Esophagus muscularis mucosa (tissue), 4 donors: ENCODE measurements around the gene CCNY. TPM values are rescaled to one million over a fixed set of nuclear protein-coding genes. Genes with fewer than 3 reads are reported as not detected.

Experiments
- DNase-seq: peaks from one replicate; pipeline ENCODE4 v3.0.0-alpha.2; 2017; ENCODE audit errors: extremely low spot score
- H3K27ac ChIP-seq, 4 donors: fragments of 200-600 bp; sonication (generic); replicated peaks in 1 of 4; 1 replicate in 3 of 4; 2 replicates in 1 of 4; pipeline ENCODE4 v1.5.1; 2016 to 2019; ENCODE audit warnings: mild to moderate bottlenecking in 1 of 4
- H3K27me3 ChIP-seq, 4 donors: fragments of 200-600 bp; sonication (generic); one replicate each; pipeline versions ENCODE4 v1.5.1 to v1.6.0; 2016 to 2019
- H3K36me3 ChIP-seq, 4 donors: fragments of 200-600 bp; sonication (generic); one replicate each; pipeline ENCODE4 v1.5.1; 2016 to 2019
- H3K4me1 ChIP-seq, 4 donors: fragments of 200-600 bp; sonication (generic); one replicate each; pipeline ENCODE4 v1.5.1; 2016 to 2019
- H3K4me3 ChIP-seq, 4 donors: fragments of 200-600 bp; sonication (generic); 1 replicate in 2 of 4; 2 replicates in 2 of 4; pipeline ENCODE4 v1.5.1; 2016 to 2019; ENCODE audit warnings: mild to moderate bottlenecking in 4 of 4, moderate library complexity in 1 of 4
- H3K9me3 ChIP-seq, 4 donors: fragments of 200-600 bp; sonication (generic); 1 replicate in 3 of 4; 2 replicates in 1 of 4; pipeline ENCODE4 v1.5.1; 2016 to 2019
- CTCF ChIP-seq, 3 experiments: fragments of 200-600 bp in 2 of 3; fragments of 450-650 bp in 1 of 3; sonication (generic) in 2 of 3; IDR thresholded peaks; one replicate each; pipeline ENCODE4 v1.5.1; 2017 to 2019; ENCODE audit warnings: antibody characterized with exemption in 3 of 3, mild to moderate bottlenecking in 2 of 3, moderate library complexity in 1 of 3
- EP300 ChIP-seq: sonication (generic); formaldehyde crosslinking; IDR thresholded peaks from one replicate; pipeline ENCODE4 v1.6.1; 2017; ENCODE audit warnings: antibody characterized with exemption
- POLR2A ChIP-seq: fragments of 450-650 bp; IDR thresholded peaks from one replicate; pipeline ENCODE4 v1.6.1; 2017; ENCODE audit warnings: antibody characterized with exemption, moderate library complexity, mild to moderate bottlenecking, low read depth
- POLR2AphosphoS5 ChIP-seq, 2 donors: sonication (generic); formaldehyde crosslinking; IDR thresholded peaks; one replicate each; pipeline ENCODE4 v1.6.1; 2017; ENCODE audit warnings: antibody characterized with exemption in 2 of 2
- WGBS: methylation state at CpG from one replicate; pipeline ENCODE4 v1.1.5; 2018; 5-methylcytosine and 5-hydroxymethylcytosine counted together
- intact Hi-C: fragments of 100-400 bp; cut with DNase I; formaldehyde crosslinking; loops from one replicate; pipeline ENCODE4 v1.15.1; 2023
- total RNA-seq, 4 donors: library from RNA; depleted of rRNA; stranded (reverse); fragments of >200 nt; gene quantifications; one replicate each; pipeline versions ENCODE4 v1.1.0 to v1.2.1, GENCODE V29; 2016

The CCNY gene
- total RNA-seq, 4 donors from 2014 or later, result 36.6 to 53.5 (median 47.0) TPM

- H3K27me3 ChIP-seq, result peaks cover 0 to 16% (median 2%) of the 10 kb centered on the region in 4 donors
- intact Hi-C loops, result no loop called here
- no peak for DNase-seq
- H3K4me3 ChIP-seq, result no peak overlapping the region
- TF ChIP-seq POLR2AphosphoS5 (IDR thresholded peaks at IDR 0.05), result no peak
- TF ChIP-seq POLR2A, result no peak
- no peak for TF ChIP-seq CTCF (IDR thresholded peaks at IDR 0.05)
- no peak for TF ChIP-seq EP300
- no peaks in the 10 kb centered on the region for H3K9me3 ChIP-seq
- H3K4me1 ChIP-seq, result no peaks in the 10 kb centered on the region
- H3K27ac ChIP-seq, result no peak overlapping the region
- no peaks in the 10 kb centered on the region for H3K36me3 ChIP-seq
These were observed 252.5 kb downstream of the CCNY start for GRCh38 chr10:35588836-35589235.

GRCh38 chr10:35592441-35592840 lies 256.1 kb downstream of the CCNY start:
- Histone ChIP-seq H3K27me3 (peaks cover 0 to 14% (median 2%) of the 10 kb centered on the region in 4 donors), H3K36me3 (no peaks in the 10 kb centered on the region), H3K9me3 (no peaks in the 10 kb centered on the region), H3K4me3 (no peak overlapping the region), H3K27ac (no peak overlapping the region), H3K4me1 (no peaks in the 10 kb centered on the region)
- intact Hi-C loops, result loop anchor here (10.0 kb wide), 1 partner anchor 348 kb away; no protein-coding TSS in a partner anchor
- TF ChIP-seq POLR2A, result no peak
- no peak for TF ChIP-seq EP300
- TF ChIP-seq POLR2AphosphoS5 (IDR thresholded peaks at IDR 0.05), result no peak
- no peak for TF ChIP-seq CTCF (IDR thresholded peaks at IDR 0.05)
- no peak for DNase-seq
- WGBS, result 91% methylated on average over 4 of the region's 4 CpGs

GRCh38 chr10:35594115-35595079 lies 258.1 kb downstream of the CCNY start:
- WGBS, result 61% methylated on average over 14 of the region's 14 CpGs
- no peaks in the 10 kb centered on the region for H3K4me1 ChIP-seq
- H3K27me3 ChIP-seq, result peaks cover 0 to 16% (median 2%) of the 10 kb centered on the region in 4 donors
- no peaks in the 10 kb centered on the region for H3K36me3 ChIP-seq
- DNase-seq, result no peak
- no peak overlapping the region for H3K4me3 ChIP-seq
- H3K27ac ChIP-seq, result no peak overlapping the region
- no peak for TF ChIP-seq CTCF (IDR thresholded peaks at IDR 0.05)
- intact Hi-C loops, result loop anchor here (10.0 kb wide), 1 partner anchor 350 kb away; no protein-coding TSS in a partner anchor
- H3K9me3 ChIP-seq, result no peaks in the 10 kb centered on the region

GRCh38 chr10:35595106-35595505 lies 258.8 kb downstream of the CCNY start:
- intact Hi-C loops, result loop anchor here (10.0 kb wide), 1 partner anchor 350 kb away; no protein-coding TSS in a partner anchor
- Histone ChIP-seq H3K4me1 (no peaks in the 10 kb centered on the region), H3K27ac (no peak overlapping the region), H3K9me3 (no peaks in the 10 kb centered on the region), H3K36me3 (no peaks in the 10 kb centered on the region), H3K27me3 (peaks cover 0 to 11% (median 2%) of the 10 kb centered on the region in 4 donors), H3K4me3 (no peak overlapping the region)
- 38% methylated on average over 3 of the region's 3 CpGs for WGBS
- TF ChIP-seq POLR2AphosphoS5 (IDR thresholded peaks at IDR 0.05), result no peak
- TF ChIP-seq CTCF (IDR thresholded peaks at IDR 0.05), result no peak
- no peak for TF ChIP-seq POLR2A
- TF ChIP-seq EP300, result no peak
- DNase-seq, result no peak
